GM18508 (cell line): ENCODE data around the gene GNAT3.

Experiments
- ATAC-seq: cut with Tn5 transposase; IDR thresholded peaks from one replicate; pipeline ENCODE4 v1.9.1; 2021; ENCODE audit warnings: moderate number of reproducible peaks; ENCODE audit not compliant: insufficient read depth, unreplicated experiment

Gene GNAT3

DNA sequence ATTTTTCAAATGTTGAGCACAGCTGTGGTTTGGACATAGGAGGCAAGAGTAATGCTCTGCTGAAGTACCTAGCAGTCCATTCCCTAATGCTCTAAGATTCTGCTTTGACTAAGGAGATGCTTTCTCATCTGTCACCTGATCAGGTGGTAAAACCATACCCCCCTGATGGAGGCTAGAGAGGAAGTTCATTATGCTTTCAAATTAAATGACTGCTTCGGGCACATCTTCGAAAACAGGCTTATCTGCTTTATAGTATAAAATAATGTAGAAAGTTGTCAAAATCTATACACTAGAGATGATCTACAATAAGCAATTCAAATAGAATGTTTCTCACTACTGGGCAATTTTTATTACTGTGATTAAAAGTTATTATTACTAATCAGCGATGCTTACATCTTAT is at the start of gene GNAT3:
Gene GNAT3, minus strand, starts transcription at position 101 of the 400 bp plus-strand sequence. CDS start 138 bp downstream, outside the sequence.
- ATAC-seq = no peak

DNA sequence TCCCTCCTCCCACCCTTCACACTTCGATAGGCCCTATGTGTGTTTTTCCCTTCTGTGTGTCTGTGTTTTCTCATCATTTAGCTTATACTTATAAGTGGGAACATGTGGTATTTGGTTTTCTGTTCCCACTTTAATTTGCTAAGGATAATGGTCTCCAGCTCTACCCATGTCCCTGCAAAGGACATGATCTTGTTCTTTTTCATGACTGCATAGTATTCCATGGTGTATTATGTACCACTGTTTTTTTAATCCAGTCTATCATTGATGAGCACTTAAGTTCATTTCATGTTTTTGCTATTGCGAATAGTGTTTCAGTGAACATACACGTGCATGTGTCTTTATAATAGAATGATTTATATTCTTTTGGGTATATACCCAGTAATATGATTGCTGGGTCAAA is 46.3 kb upstream of the GNAT3 start:
- no peak for ATAC-seq

DNA sequence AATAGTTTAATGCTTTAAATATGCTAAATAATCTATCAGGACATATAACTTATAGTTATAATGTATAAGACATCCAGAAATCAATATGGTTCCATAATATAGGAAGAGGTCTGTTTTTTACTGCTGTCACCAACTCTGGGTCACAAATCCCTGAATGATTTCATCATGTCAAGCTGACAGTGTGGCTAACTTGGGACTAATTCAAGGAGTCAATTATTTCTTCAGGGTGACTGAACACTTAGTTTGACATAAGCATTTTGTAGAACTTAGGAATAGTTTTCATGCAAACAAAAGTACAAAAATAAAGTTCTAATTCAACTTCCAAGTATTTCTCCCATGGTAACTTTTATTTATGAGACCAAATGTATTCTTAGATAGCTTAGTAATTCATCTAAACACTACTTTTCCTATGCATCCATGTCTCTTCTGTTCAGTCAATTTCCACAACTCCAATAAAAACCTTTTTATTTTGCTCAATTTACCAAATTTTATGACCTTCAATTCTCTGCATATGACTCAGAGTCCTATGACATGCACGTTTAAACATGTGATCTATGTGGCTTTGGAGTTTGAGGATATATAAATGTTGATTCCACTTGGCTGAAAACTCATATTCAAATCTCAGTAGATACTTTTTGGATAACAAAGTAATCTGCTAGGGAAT is 40.3 kb upstream of the GNAT3 start:
- no peak for ATAC-seq

DNA sequence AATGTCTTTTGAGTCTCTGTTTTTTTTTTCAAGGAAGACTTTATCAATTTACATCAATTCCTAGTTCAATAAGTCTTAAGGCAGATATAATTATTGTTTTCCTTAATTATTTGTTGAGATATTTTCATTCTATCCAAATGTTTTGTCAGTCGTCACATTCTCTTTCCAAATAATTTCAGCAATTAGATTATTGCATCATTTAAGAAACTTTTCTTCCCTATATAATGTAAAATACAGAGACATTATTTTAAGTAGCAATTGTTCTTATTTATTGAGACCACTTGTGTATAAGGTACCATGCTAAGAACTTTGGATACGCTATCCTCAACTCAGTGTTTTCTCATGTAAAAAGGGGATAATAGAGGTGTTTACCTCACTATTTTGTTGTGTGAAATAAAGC is 38.1 kb upstream of the GNAT3 start:
- no peak for ATAC-seq

DNA sequence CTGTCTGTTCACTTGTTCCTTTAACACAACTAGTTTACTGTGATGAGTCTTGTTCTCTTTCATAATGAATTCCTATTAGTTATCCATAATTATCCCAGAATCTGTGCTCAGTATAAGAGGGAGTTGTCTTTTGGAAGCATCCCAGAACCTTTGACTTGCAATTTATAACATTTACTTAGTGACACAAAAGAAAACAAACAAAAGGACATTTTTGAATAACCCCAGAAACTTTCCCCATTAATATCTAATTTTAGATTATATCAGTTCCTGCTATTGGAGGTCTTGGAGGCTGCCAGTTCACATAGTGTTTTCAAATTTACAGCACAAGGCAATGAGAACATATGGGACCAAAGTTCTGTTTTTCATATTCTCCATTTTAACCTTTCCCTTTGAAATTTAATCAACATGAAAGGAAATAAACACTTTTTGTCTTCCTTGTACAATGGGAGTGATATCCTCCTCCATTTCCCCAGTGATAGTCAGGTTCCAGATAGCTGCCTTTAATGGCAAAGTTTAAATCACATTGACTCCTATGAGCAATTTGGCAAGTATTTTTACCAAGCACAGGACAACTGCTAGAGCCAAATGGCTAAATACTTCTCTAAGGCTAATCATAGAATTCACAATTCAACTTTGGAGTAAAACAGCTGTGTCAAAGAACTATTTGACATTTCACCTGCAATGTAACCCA is 37.1 kb upstream of the GNAT3 start:
- ATAC-seq = no peak

DNA sequence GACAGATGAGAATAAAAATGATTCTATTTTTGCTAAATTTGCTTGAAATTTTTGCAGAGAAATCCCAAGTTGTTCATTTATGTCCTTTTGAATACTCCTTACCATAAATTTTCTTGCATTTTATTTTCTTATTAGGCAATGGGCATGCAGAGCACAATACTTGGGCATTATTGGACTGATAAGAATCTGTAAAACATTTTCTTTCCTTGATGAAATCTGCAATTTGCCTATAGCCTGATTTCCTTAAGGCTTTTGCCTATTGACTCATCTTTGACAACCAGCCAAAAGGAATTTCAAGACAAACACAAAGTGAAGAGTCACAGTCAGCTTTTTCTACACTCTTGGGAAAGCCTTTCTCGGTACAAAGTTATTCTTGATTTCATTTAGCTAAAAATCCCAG is 30.5 kb upstream of the GNAT3 start:
- no peak for ATAC-seq

DNA sequence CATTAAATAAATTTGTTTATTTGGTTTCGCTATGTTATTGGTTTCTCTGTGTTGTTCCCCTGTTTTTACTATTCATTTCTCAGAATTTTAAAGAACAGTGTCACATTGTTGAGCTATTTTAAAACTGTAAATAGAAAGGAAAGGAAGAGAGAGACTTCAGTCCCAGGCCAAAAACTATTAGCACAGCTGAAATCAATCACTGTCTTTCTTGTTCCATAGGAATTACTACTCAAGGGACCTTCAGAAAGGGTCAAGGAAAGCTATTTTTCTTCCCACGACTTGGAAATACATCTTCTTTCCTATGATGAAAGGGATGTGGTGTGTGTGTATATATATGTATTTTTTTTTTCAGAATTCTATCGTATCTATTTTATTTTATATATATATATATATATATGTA is 29.0 kb upstream of the GNAT3 start:
- no peak for ATAC-seq

DNA sequence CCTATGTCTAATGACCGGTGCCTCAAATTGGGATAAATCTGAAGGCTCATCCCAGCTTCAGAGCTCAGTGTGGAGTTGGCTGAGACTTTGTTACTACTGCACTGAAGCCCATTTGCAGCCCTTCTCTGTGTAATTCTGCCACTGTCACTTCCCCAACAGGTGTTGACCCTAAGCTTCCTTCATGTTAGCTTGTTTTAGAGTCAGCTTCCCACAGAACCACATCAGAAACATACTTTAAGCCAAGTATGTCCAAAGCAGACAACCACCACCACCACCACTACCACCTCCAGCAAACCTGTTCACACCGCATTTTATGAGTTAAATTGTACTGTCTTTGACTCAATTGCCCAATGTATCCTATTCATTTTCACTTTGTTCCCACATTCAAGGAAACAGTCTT is 25.2 kb upstream of the GNAT3 start:
- no peak for ATAC-seq

DNA sequence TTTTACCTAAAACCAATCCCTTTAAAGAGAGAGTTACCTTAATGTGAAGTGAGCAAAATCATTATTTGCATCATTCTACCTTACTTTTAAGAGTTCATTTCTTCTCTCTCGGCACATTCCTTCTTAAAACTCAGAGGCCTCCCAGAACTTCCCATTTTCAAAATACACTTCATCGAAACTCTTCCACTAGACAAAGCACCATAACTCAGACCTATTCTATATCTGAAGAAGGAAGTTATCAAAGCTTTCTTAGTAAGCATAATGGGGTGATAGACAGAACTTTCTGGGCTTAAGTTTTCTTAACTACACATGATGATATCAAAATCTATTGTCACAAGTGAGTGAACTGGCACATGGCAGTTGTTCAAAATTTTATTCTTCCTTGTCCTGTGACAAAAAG is 24.6 kb upstream of the GNAT3 start:
- no peak for ATAC-seq

DNA sequence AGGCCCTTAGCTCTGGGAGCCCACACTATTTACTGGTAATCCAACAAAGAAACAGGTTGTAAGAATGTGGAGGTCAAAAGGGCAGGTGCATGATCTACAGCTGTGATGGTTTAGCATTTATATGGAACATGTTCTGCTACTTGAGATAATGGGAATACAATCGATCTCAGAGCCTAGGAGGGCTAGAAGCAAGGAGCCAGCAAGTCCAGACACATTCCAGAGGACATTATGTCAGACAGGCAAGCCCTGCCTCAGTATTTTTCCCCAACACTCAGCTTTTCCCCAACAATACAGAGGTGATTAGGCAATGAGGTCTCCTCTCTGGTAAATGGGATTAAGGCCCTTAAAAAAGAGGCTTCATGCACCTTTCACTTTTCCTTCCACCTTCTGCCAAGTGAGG is 21.4 kb upstream of the GNAT3 start:
- ATAC-seq = no peak

DNA sequence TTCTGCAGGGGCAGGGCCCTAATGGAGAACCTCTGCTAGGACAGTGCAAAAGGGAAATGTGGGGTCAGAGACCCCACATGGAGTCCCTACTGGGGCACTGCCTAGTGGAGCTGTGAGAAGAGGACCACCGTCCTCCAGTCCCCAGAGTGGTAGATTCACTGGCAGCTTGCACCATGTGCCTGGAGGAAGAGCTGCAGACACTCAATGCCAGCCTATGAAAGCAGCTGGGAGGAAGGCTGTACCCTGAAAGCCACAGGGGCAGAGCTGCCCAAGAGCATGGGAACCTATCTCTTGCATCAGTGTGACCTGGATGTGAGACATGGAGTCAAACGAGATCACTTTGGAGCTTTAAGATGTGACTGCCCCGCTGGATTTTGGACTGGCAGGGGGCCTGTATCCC is 20.3 kb upstream of the GNAT3 start:
- ATAC-seq = no peak

DNA sequence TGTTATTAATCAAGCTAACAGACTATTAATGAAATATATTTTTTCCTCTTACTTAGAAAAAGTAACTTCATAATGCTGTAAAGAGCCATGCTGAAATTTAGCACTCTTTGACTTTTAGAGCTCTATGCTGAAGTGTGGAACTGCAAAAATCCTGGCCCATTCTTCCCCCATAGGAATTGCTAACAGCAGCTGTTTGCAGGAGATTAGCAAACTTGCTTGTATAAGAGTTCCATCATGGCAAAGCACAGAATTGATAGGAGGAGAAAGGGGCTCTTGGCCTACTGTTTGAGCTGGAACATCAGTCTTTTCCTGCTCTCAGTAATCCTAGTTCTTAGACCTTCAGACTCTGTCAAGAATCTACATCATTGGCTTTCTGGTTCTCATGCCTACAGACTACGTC is 18.3 kb upstream of the GNAT3 start:
- no peak for ATAC-seq

DNA sequence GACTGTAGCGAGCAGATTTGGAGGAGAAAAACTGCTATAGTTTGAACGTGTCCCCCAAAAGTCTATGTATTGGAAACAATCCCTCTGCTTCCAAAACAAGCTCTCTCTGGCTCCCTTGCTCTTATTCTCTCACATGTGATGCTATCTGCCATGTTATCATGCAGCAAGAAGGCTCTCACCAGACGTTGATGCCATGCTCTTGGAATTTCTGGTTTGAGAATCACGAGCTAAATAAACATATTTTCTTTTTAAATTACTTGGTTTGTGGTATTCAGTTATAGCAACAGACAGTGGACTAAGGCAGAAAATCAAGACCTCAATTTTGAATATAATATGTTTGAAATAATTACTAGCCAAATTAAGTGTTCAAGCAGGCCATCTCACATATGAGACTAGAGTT is 17.5 kb upstream of the GNAT3 start:
- no peak for ATAC-seq

DNA sequence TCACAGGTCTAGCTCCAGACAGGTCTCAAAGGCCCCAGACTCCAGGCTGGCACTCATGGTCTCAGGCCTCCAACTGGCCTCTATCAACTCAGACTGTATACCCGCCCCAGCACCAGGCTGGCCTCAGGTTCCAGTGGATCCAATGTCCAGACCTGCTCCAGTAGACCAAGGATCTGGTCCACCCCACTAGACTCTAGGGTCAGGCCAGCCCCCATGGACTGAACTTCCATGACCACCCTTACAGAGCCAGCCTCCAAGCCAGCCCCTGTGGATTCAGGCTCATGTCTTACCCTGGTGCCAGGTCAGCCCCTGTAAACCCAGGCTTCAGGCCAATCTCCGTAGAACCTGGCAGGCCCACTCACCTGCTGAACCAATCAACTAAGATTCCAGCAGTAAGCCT is 16.8 kb upstream of the GNAT3 start:
- no peak for ATAC-seq

DNA sequence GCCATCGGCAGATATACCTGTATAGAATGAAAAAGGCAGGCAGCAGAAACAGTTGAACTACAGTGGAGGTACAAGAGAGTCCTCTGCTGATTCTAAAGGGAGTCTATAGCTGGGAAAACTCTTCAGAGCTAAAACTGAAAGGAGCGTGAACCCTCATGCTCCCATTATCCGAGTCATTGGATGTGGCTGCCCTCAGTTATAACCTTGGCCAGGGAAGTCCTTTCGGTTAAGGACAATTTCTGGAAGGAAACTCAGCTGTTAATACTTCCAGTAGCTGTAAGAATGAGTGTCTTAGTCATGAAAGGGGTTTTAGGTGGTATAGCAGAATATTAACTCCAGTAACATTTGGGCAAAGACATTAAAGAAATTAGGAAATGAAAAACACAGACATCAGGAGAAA is 14.6 kb upstream of the GNAT3 start:
- ATAC-seq = no peak

DNA sequence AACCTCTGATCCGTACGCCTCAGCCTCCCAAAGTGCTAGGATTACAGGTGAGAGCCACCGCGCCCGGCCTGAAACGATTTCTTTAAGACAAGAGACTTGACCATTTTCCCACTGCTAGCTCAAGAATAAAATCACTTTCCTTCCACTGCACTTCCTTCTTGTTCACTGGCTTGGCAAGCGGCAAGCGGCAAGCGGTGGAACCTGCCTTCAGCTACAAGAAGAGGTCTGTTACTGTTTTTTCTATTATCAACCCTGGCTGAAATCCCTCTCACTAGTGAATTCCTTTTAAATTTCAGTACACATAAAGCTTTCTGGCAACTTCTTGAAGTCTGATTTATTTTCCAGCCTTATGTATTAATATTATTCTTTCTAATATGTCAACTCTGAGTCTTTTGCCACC is 12.8 kb upstream of the GNAT3 start:
- no peak for ATAC-seq

DNA sequence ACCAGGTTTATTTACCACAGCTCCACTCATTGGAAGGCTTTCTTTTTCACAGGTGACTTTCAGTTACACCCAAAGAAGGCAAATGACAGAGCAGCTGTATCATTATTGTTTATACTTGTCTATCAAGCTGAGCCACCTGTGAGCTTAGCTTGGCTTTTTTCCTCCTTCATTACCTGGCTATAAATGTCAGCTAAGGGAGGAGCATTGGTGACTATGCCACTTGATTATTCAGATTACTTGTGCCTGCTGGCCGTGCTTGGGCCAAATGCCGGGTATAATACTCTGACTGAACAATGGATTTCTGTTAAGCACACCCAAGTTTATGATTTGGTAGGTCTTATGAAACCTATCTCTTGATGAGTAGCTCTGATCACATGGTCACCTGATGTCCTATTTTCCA is 9.9 kb upstream of the GNAT3 start:
- no peak for ATAC-seq

DNA sequence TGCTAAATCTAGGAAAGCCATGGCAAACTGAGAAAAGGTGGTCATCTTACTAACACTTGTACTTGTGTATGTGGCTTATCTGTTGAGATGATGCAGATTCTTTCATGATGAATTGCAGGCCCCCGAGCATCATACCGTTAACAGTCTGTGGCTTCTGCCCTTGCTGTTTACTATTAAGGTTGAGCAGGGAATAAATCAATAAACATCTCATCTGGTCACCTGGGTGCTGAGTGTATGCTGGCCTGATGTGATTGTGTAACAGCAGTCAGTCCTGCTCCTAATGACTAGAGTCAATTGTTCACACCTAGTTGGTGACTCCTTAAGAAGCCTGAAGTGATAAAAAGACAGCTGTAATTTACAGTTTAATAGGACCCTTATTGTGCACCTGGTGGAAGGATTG is 8.3 kb upstream of the GNAT3 start:
- no peak for ATAC-seq

DNA sequence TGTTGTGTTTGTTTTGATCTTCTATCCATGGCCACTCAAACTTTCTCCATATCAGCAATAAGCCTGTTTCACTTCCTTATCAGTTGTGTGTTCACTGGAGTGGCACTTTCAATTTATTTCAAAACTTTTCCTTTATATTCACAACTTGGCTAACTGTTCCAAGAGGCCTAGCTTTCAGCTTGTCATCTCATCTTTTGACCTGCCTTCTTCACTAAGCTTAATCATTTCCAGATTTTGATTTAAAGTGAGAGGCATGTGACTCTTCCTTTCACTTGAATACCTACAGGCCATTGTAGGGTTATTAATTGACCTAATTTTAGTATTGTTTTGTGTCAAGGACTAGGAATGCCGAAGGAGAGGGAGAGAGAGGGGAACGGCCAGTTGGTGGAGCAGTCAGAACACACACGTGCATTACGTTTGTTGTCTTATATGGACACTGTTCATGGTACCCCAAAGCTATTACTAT is 5.5 kb upstream of the GNAT3 start:
- no peak for ATAC-seq

DNA sequence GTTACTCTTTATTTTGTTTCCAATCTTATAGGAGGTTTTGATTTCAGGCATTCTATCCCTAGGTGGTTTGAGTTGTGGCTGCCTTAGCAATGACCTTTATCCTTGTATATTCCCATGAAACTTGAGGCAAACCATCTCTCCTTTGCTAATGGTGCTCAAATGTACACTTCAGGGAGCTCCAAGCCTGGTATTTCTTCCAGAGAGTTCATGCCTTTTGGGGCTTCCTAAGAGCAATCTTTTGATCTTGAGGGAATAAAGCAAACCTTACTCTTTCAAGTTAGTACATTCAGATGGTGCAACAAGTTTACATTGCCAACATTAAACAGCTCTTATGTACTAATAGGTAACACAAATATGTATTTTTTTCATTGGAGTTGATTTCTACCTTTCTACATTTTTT is 3.4 kb upstream of the GNAT3 start:
- no peak for ATAC-seq

DNA sequence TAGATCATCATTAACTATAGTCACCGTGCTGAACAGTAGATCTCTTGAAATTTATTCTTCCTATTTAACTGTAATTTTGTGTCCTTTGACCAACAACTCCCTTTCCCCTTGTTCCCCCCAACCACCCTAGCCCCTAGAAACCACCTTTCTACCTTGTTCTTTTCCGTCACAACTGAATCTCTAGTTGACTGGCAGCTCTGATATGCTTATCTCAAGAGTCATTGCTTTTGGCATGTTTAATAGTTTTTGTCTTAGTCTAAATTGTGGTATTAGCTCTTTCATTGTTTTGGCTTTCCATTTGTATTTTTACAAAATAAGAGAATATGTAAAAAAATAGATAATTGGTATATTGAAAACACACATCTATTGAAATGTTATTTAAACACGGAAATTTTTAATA is 1.8 kb downstream of the GNAT3 start:
- no peak for ATAC-seq

DNA sequence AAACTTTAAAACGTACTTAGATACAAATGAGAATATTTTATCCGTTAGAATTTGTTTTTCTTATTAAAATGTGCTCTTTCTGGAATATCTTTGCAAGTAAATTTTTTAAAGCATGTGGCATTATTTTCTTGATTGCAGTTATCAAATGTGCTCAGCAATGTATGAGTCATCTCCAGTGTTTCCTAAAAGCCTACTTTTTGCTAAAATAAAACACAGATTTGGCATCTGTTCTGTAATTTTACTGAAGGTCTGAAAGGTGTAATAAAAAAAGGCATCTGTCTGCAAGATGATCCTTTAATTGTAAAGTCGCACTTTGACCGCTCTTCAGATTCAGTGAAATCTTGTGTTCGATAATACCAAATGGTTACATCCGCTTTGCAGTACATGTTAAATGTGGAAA is 3.4 kb downstream of the GNAT3 start:
- no peak for ATAC-seq
